Progenitor cell of endocrine pancreas (in vitro differentiated cells): ENCODE measurements around the gene RXFP1. TPM values are rescaled to one million over a fixed set of nuclear protein-coding genes. Genes with fewer than 3 reads are reported as not detected.

Source experiments
- DNase-seq: peaks from one replicate; pipeline ENCODE4 v3.0.0; 2021; ENCODE audit warnings: low spot score; ENCODE audit not compliant: unreplicated experiment
- H3K27ac Mint-ChIP-seq: 2 replicates; pipeline ENCODE4 v1.8.0; 2021; ENCODE audit warnings: mild to moderate bottlenecking, moderate library complexity, mixed read lengths
- H3K27me3 Mint-ChIP-seq: 2 replicates; pipeline ENCODE4 v1.8.0; 2021; ENCODE audit warnings: mixed read lengths
- H3K36me3 Mint-ChIP-seq: 2 replicates; pipeline ENCODE4 v1.8.0; 2022; ENCODE audit warnings: mixed read lengths; ENCODE audit not compliant: insufficient read depth
- H3K4me1 Mint-ChIP-seq: 2 replicates; pipeline ENCODE4 v1.8.0; 2021; ENCODE audit warnings: low read depth, mixed read lengths
- H3K4me3 Mint-ChIP-seq: 2 replicates; pipeline ENCODE4 v1.8.0; 2021; ENCODE audit warnings: low read depth, mild to moderate bottlenecking, moderate library complexity, mixed read lengths
- H3K9me3 Mint-ChIP-seq: 2 replicates; pipeline ENCODE4 v1.8.0; 2021; ENCODE audit warnings: low read depth, mixed read lengths
- CTCF ChIP-seq: fragments of 200-600 bp; sonication (generic); IDR thresholded peaks from one replicate; pipeline ENCODE4 v1.5.0; 2021; ENCODE audit warnings: antibody characterized with exemption, mild to moderate bottlenecking; ENCODE audit not compliant: unreplicated experiment
- long read RNA-seq: library from polyadenylated mRNA; unstranded; transcript quantifications from one replicate; pipeline ENCODE4 v2.0.0, GENCODE V29; 2020
- total RNA-seq: library from RNA; stranded (reverse); gene quantifications from 2 replicates; pipeline ENCODE4 v1.2.1, GENCODE V29; 2021

Gene RXFP1
- total RNA-seq, result not detected in 2 replicates
- long read RNA-seq, result 0 reads

GRCh38 chr4:158521484-158522088 is at the start of gene RXFP1:
Gene RXFP1, plus strand, starts transcription at chr4:158521882. Its CDS starts 95 bp downstream, at chr4:158521977.
- no peaks in the 10 kb centered on the region for H3K9me3 Mint-ChIP-seq
- H3K4me3 Mint-ChIP-seq, result no peak within 1 kb of the TSS
- DNase-seq, result no peak
- no peak for TF ChIP-seq CTCF
- no peaks in the 10 kb centered on the region for H3K27me3 Mint-ChIP-seq
- H3K27ac Mint-ChIP-seq, result no peak within 1 kb of the TSS
- H3K4me1 Mint-ChIP-seq, result peaks cover 6% of the 10 kb centered on the region
- H3K36me3 Mint-ChIP-seq, result no peaks in the 10 kb centered on the region

DNA sequence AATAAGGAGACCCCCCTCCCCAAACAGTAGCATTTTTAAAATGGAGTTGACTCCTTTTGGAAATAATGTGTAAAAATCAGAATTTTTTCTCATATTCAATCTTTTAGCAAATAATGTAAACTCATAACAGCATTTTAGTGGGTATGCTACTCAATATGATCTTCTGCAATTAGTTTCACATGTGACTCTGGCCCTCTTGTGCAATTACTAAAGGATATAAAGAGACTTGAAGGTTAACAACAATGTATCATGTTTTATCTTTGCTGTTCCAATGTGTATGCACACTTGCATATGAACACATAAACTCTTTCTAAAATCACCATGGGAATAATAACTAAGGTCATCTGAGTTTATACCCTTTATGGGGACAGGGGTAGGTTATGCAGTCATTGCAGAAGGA is 39.9 kb upstream of the RXFP1 start:
- TF ChIP-seq CTCF, result no peak
- no peak for DNase-seq
- no peak overlapping the region for H3K4me3 Mint-ChIP-seq
- H3K4me1 Mint-ChIP-seq, result no peaks in the 10 kb centered on the region
- H3K27me3 Mint-ChIP-seq, result no peaks in the 10 kb centered on the region
- H3K27ac Mint-ChIP-seq, result no peak overlapping the region
- H3K9me3 Mint-ChIP-seq, result no peaks in the 10 kb centered on the region
- H3K36me3 Mint-ChIP-seq, result no peaks in the 10 kb centered on the region

DNA sequence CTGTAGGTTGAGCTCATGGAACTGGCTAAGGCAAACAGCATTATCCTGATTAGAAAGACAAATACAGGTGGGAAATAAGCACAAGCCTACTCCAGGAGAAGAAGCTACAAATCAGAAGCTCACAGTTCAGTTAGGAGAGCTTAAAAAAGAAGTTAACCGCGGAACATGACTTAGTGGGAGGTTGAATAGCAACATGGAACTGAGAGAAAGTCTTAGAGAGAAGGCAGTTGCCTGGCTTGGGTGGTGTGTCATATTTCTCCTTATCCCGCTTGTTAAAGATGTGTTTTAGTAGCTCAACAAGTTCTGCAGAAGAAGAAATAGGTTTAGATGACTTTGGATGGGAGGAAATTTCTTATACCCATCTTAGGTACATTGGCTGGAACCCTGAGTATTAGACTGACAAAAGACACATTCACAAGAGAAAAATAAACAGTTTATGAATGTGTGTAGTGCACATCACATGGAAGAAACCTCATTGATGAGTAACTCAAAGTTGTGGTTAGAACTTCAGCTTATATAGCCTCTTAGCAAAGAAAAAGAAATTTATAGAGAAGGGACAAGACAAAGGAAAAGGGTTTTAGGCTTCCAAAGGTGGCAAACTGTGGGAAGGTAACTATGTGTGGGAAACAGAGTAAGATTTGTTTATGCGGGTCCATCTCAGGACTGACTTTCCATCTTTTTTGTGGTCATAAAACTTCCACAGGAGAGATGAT is 37.4 kb upstream of the RXFP1 start:
- no peaks in the 10 kb centered on the region for H3K27me3 Mint-ChIP-seq

DNA sequence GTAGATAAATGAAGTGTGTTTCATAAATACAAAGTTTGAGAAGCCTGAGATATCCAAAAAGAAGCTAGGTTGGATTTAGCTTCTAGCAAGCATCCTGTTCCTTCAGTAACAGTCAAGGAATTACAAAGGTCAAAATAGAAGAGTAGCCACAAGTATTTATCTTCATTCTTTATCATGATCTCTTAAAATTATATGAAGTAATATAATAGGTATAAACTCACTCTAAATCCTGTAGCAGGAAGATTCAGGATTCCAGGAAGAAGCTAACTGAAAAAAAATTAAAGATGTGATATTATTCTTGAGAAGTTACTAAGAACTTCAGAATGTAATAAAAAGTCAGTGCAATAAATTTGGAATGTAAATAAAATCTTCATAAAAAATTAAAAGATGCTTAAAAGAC is 31.1 kb upstream of the RXFP1 start:
- DNase-seq, result no peak
- H3K27me3 Mint-ChIP-seq, result no peaks in the 10 kb centered on the region
- no peak overlapping the region for H3K27ac Mint-ChIP-seq
- peaks cover 6% of the 10 kb centered on the region for H3K9me3 Mint-ChIP-seq
- no peak overlapping the region for H3K4me3 Mint-ChIP-seq
- H3K4me1 Mint-ChIP-seq, result no peaks in the 10 kb centered on the region
- no peaks in the 10 kb centered on the region for H3K36me3 Mint-ChIP-seq
- TF ChIP-seq CTCF, result no peak

More for the DNA sequence above, 37.4 kb upstream of the RXFP1 start:
- Mint-ChIP-seq H3K9me3 (no peaks in the 10 kb centered on the region), H3K4me3 (no peak overlapping the region), H3K36me3 (no peaks in the 10 kb centered on the region), H3K27ac (no peak overlapping the region), H3K4me1 (no peaks in the 10 kb centered on the region)
- no peak for DNase-seq
- no peak for TF ChIP-seq CTCF

DNA sequence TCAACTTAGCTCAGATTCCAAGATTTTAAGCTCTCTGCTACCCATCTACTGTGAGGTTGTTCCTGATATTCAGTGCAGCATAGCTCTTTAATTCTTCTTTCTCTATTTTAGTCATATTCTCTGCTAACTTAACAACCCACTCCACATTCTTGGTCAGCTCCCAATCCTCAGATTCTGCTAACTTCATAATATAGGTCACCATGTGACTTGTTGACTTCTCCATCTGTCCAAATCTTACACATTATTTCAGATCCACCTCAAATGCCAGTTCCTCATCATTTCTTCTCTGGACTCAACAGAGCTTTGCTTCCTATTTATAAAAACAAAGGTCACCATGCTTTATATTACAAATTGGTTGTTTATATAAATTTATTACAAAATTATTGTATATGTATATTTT is 29.3 kb upstream of the RXFP1 start:
- Mint-ChIP-seq H3K9me3 (peaks cover 6% of the 10 kb centered on the region), H3K4me3 (no peak overlapping the region)

More for the DNA sequence above, 29.3 kb upstream of the RXFP1 start:
- DNase-seq, result no peak
- H3K27ac Mint-ChIP-seq, result no peak overlapping the region
- TF ChIP-seq CTCF, result no peak
- H3K27me3 Mint-ChIP-seq, result no peaks in the 10 kb centered on the region
- H3K4me1 Mint-ChIP-seq, result no peaks in the 10 kb centered on the region
- H3K36me3 Mint-ChIP-seq, result no peaks in the 10 kb centered on the region
